Erythroblast (primary cell): ENCODE results near the gene TRAPPC14.

Experiments
- DNase-seq, 2 experiments: peaks; one replicate each; lab custom pipeline; 2025; lab: John Stamatoyannopoulos, UW
- GATA1 ChIP-seq: IDR thresholded peaks from 2 replicates; pipeline ENCODE4 v1.6.1; 2011; ENCODE audit warnings: low read depth, mild to moderate bottlenecking, control low read depth, low read length, moderate library complexity
- POLR2A ChIP-seq: IDR thresholded peaks from 2 replicates; pipeline ENCODE4 v1.6.1; 2011; ENCODE audit warnings: mild to moderate bottlenecking, low read length

TRAPPC14 gene

GRCh38 chr7:100153708-100154535, 4.6 kb downstream of the TRAPPC14 start:
- peak in 1 of 2 experiments; percentile 28 for DNase-seq
- TF ChIP-seq GATA1 (no peak), POLR2A (no peak)

GRCh38 chr7:100152937-100153666, 5.4 kb downstream of the TRAPPC14 start:
- DNase-seq, result no peak
- no peak for TF ChIP-seq POLR2A
- TF ChIP-seq GATA1, result no peak

- TF ChIP-seq GATA1 (no peak), POLR2A (no peak)
- DNase-seq, result no peak
Observed at GRCh38 chr7:100152404-100152803, 6.1 kb downstream of the TRAPPC14 start.

- no peak for TF ChIP-seq GATA1
- TF ChIP-seq POLR2A, result peak; percentile 85
- peak; percentile 99 for DNase-seq
Observed at GRCh38 chr7:100148559-100149328, 9.8 kb downstream of the TRAPPC14 start, which contains the start of gene LAMTOR4. LAMTOR4 (plus strand) TSS chr7:100148918; CDS start chr7:100148973, 55 bp downstream.

- DNase-seq, result no peak
- TF ChIP-seq GATA1, result no peak
- TF ChIP-seq POLR2A, result no peak
Observed at GRCh38 chr7:100148225-100148558, 10.3 kb downstream of the TRAPPC14 start.

- TF ChIP-seq GATA1 (no peak), POLR2A (no peak)
- DNase-seq, result no peak
Observed at GRCh38 chr7:100147278-100147677, 11.2 kb downstream of the TRAPPC14 start.

- peak in 1 of 2 experiments; percentile 70 for DNase-seq
Observed at GRCh38 chr7:100146350-100146749, 12.2 kb downstream of the TRAPPC14 start.

- TF ChIP-seq GATA1 (no peak), POLR2A (no peak)
- DNase-seq, result no peak
Observed at GRCh38 chr7:100142461-100142860, 16.1 kb downstream of the TRAPPC14 start.

GRCh38 chr7:100141555-100141949, 17.0 kb downstream of the TRAPPC14 start:
- DNase-seq, result no peak
- TF ChIP-seq POLR2A (no peak), GATA1 (no peak)

GRCh38 chr7:100137851-100138760, 20.4 kb downstream of the TRAPPC14 start:
- TF ChIP-seq POLR2A, result no peak
- TF ChIP-seq GATA1, result no peak
- no peak for DNase-seq

- TF ChIP-seq GATA1, result no peak
- no peak for TF ChIP-seq POLR2A
- DNase-seq, result peak; percentile 63 to 81
Observed at GRCh38 chr7:100132697-100133151, 25.8 kb downstream of the TRAPPC14 start.

- DNase-seq, result no peak
- TF ChIP-seq GATA1, result no peak
- TF ChIP-seq POLR2A, result no peak
Observed at GRCh38 chr7:100132126-100132525, 26.4 kb downstream of the TRAPPC14 start.
